Parathyroid adenoma (tissue), 2 donors: ENCODE data around the gene TCOF1.

ENCODE experiments used
- H2AFZ ChIP-seq: fragments of 300-600 bp; sonication (generic); one replicate; pipeline ENCODE4 v1.7.0; 2017; ENCODE audit warnings: antibody characterized with exemption, mild to moderate bottlenecking
- H3K27ac ChIP-seq: fragments of 300-600 bp; sonication (generic); one replicate; pipeline ENCODE4 v1.7.0; 2017
- H3K27me3 ChIP-seq: fragments of 300-600 bp; sonication (generic); one replicate; pipeline ENCODE4 v1.7.0; 2017; ENCODE audit warnings: low read length; ENCODE audit not compliant: control insufficient read depth, insufficient read depth
- H3K36me3 ChIP-seq: fragments of 300-600 bp; sonication (generic); one replicate; pipeline ENCODE4 v1.7.0; 2017; ENCODE audit warnings: low read length; ENCODE audit not compliant: control insufficient read depth, insufficient read depth
- H3K4me1 ChIP-seq: fragments of 300-600 bp; sonication (generic); one replicate; pipeline ENCODE4 v1.7.0; 2017; ENCODE audit warnings: control low read depth
- H3K4me2 ChIP-seq: fragments of 300-600 bp; sonication (generic); one replicate; pipeline ENCODE4 v1.7.0; 2017; ENCODE audit warnings: low read length
- H3K4me3 ChIP-seq: fragments of 300-600 bp; sonication (generic); one replicate; pipeline ENCODE4 v1.7.0; 2017; ENCODE audit warnings: low read depth, low read length
- H3K79me2 ChIP-seq: fragments of 300-600 bp; sonication (generic); one replicate; pipeline ENCODE4 v1.7.0; 2017; ENCODE audit warnings: control low read depth
- H3K9ac ChIP-seq: fragments of 300-600 bp; sonication (generic); one replicate; pipeline ENCODE4 v1.7.0; 2017; ENCODE audit warnings: mild to moderate bottlenecking
- H3K9me3 ChIP-seq: fragments of 300-600 bp; sonication (generic); one replicate; pipeline ENCODE4 v1.7.0; 2017; ENCODE audit warnings: low read length; ENCODE audit not compliant: control insufficient read depth
- TF ChIP-seq, protein P1 (sequence below): fragments of 300-600 bp; sonication (generic); IDR thresholded peaks from one replicate; pipeline ENCODE4 v1.7.0; 2017; ENCODE audit warnings: antibody characterized with exemption, mild to moderate bottlenecking
- donor health status: primary hyperparathyroidism.

TCOF1 gene

GRCh38 chr5:150374651-150375050 lies 17.2 kb downstream of the TCOF1 start:
- Histone ChIP-seq H2AFZ (no peak overlapping the region), H3K9ac (no peak overlapping the region), H3K27me3 (no peaks in the 10 kb centered on the region), H3K4me2 (no peak overlapping the region), H3K4me1 (no peaks in the 10 kb centered on the region), H3K4me3 (no peak overlapping the region), H3K27ac (no peak overlapping the region), H3K79me2 (no peaks in the 10 kb centered on the region), H3K36me3 (no peaks in the 10 kb centered on the region), H3K9me3 (no peaks in the 10 kb centered on the region)
- TF ChIP-seq, protein P1, sequence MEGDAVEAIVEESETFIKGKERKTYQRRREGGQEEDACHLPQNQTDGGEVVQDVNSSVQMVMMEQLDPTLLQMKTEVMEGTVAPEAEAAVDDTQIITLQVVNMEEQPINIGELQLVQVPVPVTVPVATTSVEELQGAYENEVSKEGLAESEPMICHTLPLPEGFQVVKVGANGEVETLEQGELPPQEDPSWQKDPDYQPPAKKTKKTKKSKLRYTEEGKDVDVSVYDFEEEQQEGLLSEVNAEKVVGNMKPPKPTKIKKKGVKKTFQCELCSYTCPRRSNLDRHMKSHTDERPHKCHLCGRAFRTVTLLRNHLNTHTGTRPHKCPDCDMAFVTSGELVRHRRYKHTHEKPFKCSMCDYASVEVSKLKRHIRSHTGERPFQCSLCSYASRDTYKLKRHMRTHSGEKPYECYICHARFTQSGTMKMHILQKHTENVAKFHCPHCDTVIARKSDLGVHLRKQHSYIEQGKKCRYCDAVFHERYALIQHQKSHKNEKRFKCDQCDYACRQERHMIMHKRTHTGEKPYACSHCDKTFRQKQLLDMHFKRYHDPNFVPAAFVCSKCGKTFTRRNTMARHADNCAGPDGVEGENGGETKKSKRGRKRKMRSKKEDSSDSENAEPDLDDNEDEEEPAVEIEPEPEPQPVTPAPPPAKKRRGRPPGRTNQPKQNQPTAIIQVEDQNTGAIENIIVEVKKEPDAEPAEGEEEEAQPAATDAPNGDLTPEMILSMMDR: no peak

- TF ChIP-seq, protein P1: no peak
- Histone ChIP-seq H3K27me3 (no peaks in the 10 kb centered on the region), H3K79me2 (no peaks in the 10 kb centered on the region), H2AFZ (no peak overlapping the region), H3K9ac (no peak overlapping the region), H3K4me2 (no peak overlapping the region), H3K27ac (no peak overlapping the region), H3K4me3 (no peak overlapping the region), H3K4me1 (no peaks in the 10 kb centered on the region), H3K36me3 (no peaks in the 10 kb centered on the region), H3K9me3 (no peaks in the 10 kb centered on the region)
Measured at GRCh38 chr5:150376799-150377771, 19.6 kb downstream of the TCOF1 start.

DNA sequence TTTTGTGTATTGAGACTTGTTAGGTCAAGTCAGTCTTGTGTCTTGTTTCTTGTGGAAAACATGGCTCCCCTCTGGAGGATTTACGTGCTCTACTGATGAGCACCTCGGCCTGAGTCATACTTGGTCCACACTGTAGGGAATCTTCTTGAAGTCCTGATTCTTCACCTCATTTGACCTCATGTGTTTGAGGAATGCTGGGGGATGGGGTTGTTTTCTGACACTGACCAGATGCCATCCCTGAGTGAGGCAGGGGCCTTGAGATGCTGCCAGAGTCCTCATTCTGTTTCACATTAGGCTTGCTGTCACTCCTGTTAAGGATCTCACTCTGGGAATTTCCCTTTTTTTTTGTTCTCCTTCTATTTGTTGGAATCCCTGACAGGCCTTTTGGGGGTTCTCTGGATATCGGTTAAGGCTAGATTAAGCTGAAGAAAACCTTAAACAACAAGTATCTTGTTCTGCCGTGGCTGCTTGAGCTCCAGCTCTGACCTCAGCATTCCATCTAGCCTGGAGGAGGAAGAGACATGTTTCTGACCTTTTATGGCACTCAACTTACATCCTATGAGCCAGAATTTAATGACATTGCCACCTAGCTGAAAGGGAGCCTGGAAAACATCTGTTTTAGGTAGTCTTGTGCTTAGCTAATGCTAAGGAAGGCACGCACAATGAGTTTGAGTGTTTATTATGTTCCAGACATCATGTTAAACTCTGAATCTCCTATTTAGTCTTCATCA lies 20.6 kb downstream of the TCOF1 start:
- Histone ChIP-seq H3K4me3 (no peak overlapping the region), H3K9me3 (no peaks in the 10 kb centered on the region), H3K4me1 (no peaks in the 10 kb centered on the region), H3K9ac (no peak overlapping the region), H2AFZ (no peak overlapping the region), H3K4me2 (no peak overlapping the region), H3K27ac (no peak overlapping the region), H3K79me2 (no peaks in the 10 kb centered on the region), H3K27me3 (no peaks in the 10 kb centered on the region), H3K36me3 (no peaks in the 10 kb centered on the region)
- TF ChIP-seq, protein P1: no peak

GRCh38 chr5:150384701-150385100 lies 27.2 kb downstream of the TCOF1 start:
- TF ChIP-seq, protein P1: no peak
- no peaks in the 10 kb centered on the region for H3K27me3 ChIP-seq
- no peaks in the 10 kb centered on the region for H3K9me3 ChIP-seq
- H2AFZ ChIP-seq: no peak overlapping the region
- no peaks in the 10 kb centered on the region for H3K4me1 ChIP-seq
- H3K79me2 ChIP-seq: no peaks in the 10 kb centered on the region
- H3K27ac ChIP-seq: no peak overlapping the region
- H3K36me3 ChIP-seq: no peaks in the 10 kb centered on the region
- no peak overlapping the region for H3K4me2 ChIP-seq
- no peak overlapping the region for H3K9ac ChIP-seq
- no peak overlapping the region for H3K4me3 ChIP-seq
